ENCODE data around the gene HK1. TPM values are rescaled to one million over a fixed set of nuclear protein-coding genes. Genes with fewer than 3 reads are reported as not detected.

HK1 gene
- total RNA-seq, 2 experiments from 2014 or later, result 121 to 135 TPM

DNA sequence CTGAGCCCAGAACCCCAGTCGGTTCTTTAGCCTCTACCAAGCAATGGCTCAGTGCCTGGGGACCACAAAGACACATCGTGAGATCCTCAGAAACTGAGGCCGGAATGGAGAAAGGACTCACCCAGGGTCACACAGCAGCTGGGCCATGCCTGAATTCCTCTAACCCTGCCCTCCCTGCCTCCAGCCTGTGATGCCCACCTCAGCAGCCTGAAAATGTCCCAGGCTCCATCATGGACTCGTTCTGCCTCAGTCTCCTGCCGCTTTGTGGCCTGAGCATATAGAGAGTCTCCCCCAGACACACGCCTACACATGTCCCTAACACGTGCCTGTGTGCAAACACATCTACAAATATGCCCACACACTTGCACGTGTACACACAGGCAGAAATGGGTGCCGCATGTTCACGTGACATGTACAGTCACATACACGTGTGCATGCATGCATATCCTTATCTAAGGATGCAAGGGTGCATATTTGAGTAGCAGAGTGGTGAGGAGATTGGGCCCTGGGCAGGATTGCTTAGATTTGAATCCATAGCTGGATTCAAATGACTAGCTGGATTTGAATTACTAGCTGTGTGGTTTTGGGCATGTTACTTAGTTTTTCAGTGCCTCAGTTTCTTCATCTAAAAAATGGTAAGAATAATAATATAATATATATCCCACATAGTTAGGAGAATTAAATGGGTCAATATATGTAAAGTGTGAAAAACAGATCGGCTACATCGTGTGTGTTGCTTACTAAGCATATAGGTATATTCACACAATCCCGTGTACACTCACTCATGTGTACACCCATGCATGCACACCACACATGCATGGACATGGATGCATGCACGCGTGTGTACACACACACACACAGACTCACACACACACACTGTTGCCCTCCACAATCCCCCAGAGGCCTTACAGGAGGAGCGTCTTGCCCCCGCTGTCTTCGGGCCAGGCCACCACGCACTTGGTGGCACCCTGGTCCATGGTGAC lies 136.0 kb downstream of the HK1 start:
- CTCF ChIA-PET, result interaction anchor here (1.0 to 1.7 kb wide), 7 partner anchors 11 to 458 kb away, joined by 3 to 6 read pairs (median 5); partner anchors contain the start of gene DDX21
- ATAC-seq (no peak), DNase-seq (no peak)
- Mint-ChIP-seq H3K27me3 (no peaks in the 10 kb centered on the region), H3K36me3 (no peaks in the 10 kb centered on the region), H3K4me3 (no peak overlapping the region), H3K9me3 (ENCODE audit: low read depth) (no peaks in the 10 kb centered on the region), H3K4me1 (peaks cover 4% of the 10 kb centered on the region), H3K27ac (no peak overlapping the region)

GRCh38 chr10:69415049-69415448 lies 136.8 kb downstream of the HK1 start:
- DNase-seq (no peak), ATAC-seq (no peak)
- H3K4me1 Mint-ChIP-seq, result peaks cover under 1% of the 10 kb centered on the region
- H3K36me3 Mint-ChIP-seq, result no peaks in the 10 kb centered on the region
- H3K9me3 Mint-ChIP-seq (ENCODE audit: low read depth), result no peaks in the 10 kb centered on the region
- no peaks in the 10 kb centered on the region for H3K27me3 Mint-ChIP-seq
- CTCF ChIA-PET, result interaction anchor here (1.0 to 1.3 kb wide), 5 partner anchors 32 to 459 kb away, joined by 3 to 6 read pairs (median 5); partner anchors contain the start of gene DDX21
- no peak overlapping the region for H3K27ac Mint-ChIP-seq
- no peak overlapping the region for H3K4me3 Mint-ChIP-seq

GRCh38 chr10:69415951-69416350 lies 137.7 kb downstream of the HK1 start:
- Mint-ChIP-seq H3K27ac (no peak overlapping the region), H3K36me3 (no peaks in the 10 kb centered on the region), H3K9me3 (ENCODE audit: low read depth) (no peaks in the 10 kb centered on the region), H3K4me3 (no peak overlapping the region), H3K4me1 (no peaks in the 10 kb centered on the region), H3K27me3 (no peaks in the 10 kb centered on the region)
- DNase-seq (no peak), ATAC-seq (no peak)
- CTCF ChIA-PET, result interaction anchor here (2.4 kb wide), 1 partner anchor 9 kb away, joined by 16 read pairs; no protein-coding TSS in a partner anchor

DNA sequence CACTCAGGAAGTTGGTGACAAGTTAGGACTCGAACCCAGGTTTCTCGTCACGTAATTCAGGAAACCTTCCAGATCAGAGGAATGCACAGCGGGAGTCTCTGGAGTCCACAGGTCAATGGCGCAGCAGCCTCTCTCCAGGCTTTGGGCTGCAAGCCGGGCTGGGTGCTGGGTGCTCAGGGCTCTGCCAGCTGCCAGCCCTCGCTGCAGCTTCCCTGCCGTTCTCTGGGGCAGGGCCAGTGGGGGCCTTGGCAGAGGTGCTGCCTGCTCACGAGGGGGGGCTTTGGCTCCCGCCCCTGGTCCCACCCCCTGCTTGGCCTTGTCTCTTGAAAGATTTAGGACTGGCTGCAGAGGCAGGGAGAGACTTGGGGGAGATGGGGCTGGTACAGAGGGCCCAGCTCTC lies 138.4 kb downstream of the HK1 start, which contains the start of gene TACR2:
TACR2 (minus strand) TSS at position 224 of the 400 bp plus-strand sequence. CDS start 595 bp downstream, outside the sequence.
- H3K27me3 Mint-ChIP-seq, result no peaks in the 10 kb centered on the region
- ATAC-seq, result no peak
- no peaks in the 10 kb centered on the region for H3K9me3 Mint-ChIP-seq (ENCODE audit: low read depth)
- H3K4me1 Mint-ChIP-seq, result no peaks in the 10 kb centered on the region
- no peak for DNase-seq
- CTCF ChIA-PET, result interaction anchor here (1.5 to 2.4 kb wide), 2 partner anchors 9 to 24 kb away, joined by 3 to 16 read pairs; no protein-coding TSS in a partner anchor
- no peak within 1 kb of the TSS for H3K27ac Mint-ChIP-seq
- H3K36me3 Mint-ChIP-seq, result no peaks in the 10 kb centered on the region
- no peak within 1 kb of the TSS for H3K4me3 Mint-ChIP-seq

DNA sequence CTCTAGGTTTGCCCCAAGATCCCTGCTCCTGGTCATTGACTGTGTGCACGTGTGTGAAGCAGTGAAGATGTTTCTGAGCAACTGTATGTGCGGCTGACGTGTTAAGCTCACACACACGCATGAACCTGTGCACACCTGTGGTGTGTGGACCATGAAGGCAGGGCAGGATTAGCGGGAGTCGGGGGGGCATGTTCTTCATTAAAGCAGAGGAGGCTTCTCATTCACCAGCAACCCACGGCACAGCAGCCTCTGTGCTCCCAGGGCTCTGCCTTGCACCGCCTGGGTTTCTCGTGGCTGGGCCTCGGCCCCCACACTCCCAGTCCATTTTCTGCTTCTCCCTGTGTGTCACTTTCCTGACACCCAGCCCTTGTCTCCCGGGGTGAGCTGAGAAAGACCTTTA lies 139.2 kb downstream of the HK1 start:
- no peaks in the 10 kb centered on the region for H3K36me3 Mint-ChIP-seq
- no peak overlapping the region for H3K27ac Mint-ChIP-seq
- H3K4me3 Mint-ChIP-seq, result no peak overlapping the region
- DNase-seq (no peak), ATAC-seq (no peak)
- CTCF ChIA-PET, result interaction anchor here (0.9 to 2.4 kb wide), 3 partner anchors 10 to 90 kb away, joined by 3 to 16 read pairs (median 6); no protein-coding TSS in a partner anchor
- H3K27me3 Mint-ChIP-seq, result no peaks in the 10 kb centered on the region
- no peaks in the 10 kb centered on the region for H3K4me1 Mint-ChIP-seq
- H3K9me3 Mint-ChIP-seq (ENCODE audit: low read depth), result no peaks in the 10 kb centered on the region

DNA sequence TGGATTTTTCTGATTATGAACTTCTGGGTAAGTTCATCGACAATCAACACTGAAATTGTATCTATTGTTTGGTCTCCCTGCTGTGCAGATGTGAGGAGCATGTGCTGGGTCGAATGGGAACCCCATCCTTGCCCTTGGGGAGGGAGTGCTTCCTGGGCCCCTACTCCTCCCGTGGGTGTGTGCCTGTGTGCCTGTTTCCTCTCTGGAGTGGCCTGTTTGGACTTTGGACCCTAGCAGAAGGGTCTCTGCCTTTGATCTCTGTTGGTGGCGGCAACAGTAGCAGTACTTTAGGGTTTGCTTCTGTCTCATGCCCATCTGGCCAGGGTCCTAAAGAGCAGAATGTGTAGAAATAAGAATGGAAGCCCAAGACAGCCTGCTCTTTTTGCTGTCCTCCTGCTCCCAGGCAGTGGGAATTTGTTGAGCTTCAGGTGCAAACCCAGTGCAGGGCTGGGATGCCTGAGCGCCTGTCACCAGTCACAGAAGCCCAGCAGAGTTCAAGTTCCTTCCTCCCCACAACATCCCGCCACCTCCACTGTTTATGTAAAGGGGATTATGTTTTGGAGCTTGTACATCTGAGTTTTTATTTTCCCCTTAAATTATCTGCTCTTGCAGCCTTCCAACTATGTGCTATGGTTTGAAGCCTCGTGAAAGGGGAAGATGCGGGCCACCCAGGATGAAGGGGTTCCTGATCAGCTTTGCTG lies 139.9 kb downstream of the HK1 start:
- Mint-ChIP-seq H3K4me1 (no peaks in the 10 kb centered on the region), H3K27ac (no peak overlapping the region), H3K27me3 (no peaks in the 10 kb centered on the region), H3K9me3 (ENCODE audit: low read depth) (no peaks in the 10 kb centered on the region), H3K4me3 (no peak overlapping the region), H3K36me3 (no peaks in the 10 kb centered on the region)
- CTCF ChIA-PET, result interaction anchor here (1.5 to 2.4 kb wide), 2 partner anchors 11 to 25 kb away, joined by 3 to 16 read pairs; no protein-coding TSS in a partner anchor
- no peak for ATAC-seq
- DNase-seq, result no peak

DNA sequence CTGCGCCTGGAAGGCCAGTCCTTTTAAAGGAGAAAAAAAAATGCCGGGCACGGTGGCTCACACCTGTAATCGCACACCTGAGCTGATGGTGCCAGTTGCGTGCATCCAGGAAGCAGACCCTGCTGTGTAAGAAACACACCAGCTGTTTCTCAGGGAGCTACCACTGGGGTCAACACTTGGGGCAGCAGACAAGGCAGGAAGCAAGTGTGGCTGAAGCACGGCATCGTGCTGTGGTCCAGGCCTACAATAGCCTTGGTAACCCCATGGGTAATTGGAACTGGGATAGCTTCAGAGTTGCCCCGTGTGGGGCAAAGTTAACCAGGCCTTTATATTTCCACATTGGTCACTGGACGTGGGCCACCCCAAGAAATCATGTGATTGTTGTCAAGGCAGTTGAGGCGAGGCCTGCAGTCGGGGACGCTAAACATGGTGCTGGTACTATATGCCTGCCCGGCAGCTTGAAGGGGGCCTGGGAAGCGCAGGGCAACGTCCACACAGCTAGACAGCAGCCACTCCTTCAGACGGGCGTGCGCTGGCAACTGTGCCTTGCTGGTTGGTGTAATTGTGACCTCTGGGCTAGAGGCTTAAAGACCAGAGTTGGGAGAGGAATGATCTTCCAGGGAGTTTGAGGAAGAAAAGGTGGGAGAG lies 140.9 kb downstream of the HK1 start:
- no peaks in the 10 kb centered on the region for H3K27me3 Mint-ChIP-seq
- CTCF ChIA-PET, result interaction anchor here (0.8 kb wide), 1 partner anchor 11 kb away, joined by 3 read pairs; no protein-coding TSS in a partner anchor
- no peak overlapping the region for H3K27ac Mint-ChIP-seq
- H3K9me3 Mint-ChIP-seq (ENCODE audit: low read depth), result no peaks in the 10 kb centered on the region
- no peak overlapping the region for H3K4me3 Mint-ChIP-seq
- H3K36me3 Mint-ChIP-seq, result no peaks in the 10 kb centered on the region
- ATAC-seq (no peak), DNase-seq (no peak)
- H3K4me1 Mint-ChIP-seq, result peaks cover 7% of the 10 kb centered on the region

DNA sequence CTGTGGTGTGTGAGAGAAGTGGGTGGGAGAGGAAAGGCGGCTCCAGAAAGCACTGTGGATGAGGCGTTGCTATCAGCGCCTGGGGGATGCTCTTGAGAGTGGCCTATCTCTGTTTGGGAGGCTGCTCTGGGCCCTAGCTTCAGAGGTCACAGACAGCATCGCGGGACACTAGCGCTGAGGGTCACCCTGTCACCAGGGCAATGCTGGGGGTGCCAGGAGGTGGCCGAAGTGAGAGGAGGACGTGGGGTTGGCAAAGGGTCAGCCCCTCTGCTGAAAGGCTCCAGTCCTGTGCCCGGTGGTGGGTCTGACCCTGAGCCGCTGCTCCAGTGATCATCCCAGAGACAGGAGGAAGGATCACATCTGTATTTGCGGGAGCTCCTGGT lies 141.4 kb downstream of the HK1 start:
- H3K36me3 Mint-ChIP-seq, result no peaks in the 10 kb centered on the region
- H3K9me3 Mint-ChIP-seq (ENCODE audit: low read depth), result no peaks in the 10 kb centered on the region
- H3K27me3 Mint-ChIP-seq, result no peaks in the 10 kb centered on the region
- H3K4me1 Mint-ChIP-seq, result peaks cover 9% of the 10 kb centered on the region
- no peak overlapping the region for H3K27ac Mint-ChIP-seq
- H3K4me3 Mint-ChIP-seq, result no peak overlapping the region
- CTCF ChIA-PET, result interaction anchor here (2.2 kb wide), 1 partner anchor 12 kb away, joined by 9 read pairs; no protein-coding TSS in a partner anchor
- ATAC-seq (no peak), DNase-seq (no peak)

DNA sequence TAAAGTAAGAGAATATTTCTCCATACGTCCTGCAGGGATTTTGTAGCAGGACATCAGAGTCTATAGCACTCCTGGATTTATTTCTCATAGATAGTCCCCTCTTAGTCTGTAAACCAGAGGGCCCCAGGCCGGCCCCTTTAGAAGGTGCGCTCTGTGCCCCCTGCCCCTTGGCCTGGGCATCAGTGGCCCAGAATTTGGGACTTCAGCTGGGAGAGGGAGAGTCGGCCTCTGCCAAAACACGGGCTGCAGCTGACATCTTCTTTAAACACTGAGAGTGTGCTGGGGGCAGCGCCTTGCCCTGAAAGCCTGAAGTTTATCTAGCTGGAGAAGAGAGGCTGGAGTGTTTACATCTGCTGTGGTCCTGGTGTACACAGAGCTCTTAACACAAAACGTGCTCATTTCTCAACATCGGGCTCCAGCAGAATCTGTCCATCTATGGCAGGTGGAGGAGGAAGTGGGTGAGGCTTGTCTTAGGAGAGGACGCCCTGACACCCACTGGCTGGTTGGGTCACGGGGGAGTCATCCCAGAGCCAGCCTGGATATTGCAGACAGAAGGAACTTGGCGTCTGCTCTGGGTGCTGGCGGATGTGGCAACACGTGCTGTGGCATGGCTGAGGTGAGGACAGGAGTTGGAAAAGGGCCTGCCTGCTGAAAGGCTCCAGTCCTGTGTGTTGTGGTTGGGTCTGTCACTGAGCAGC lies 143.5 kb downstream of the HK1 start:
- no peaks in the 10 kb centered on the region for H3K9me3 Mint-ChIP-seq (ENCODE audit: low read depth)
- H3K4me1 Mint-ChIP-seq, result peaks cover 26% of the 10 kb centered on the region
- no peak for ATAC-seq
- DNase-seq, result no peak
- no peak overlapping the region for H3K4me3 Mint-ChIP-seq
- no peaks in the 10 kb centered on the region for H3K36me3 Mint-ChIP-seq
- CTCF ChIA-PET, result interaction anchor here (1.1 to 2.2 kb wide), 3 partner anchors 14 to 85 kb away, joined by 3 to 9 read pairs (median 7); no protein-coding TSS in a partner anchor
- H3K27me3 Mint-ChIP-seq, result no peaks in the 10 kb centered on the region
- no peak overlapping the region for H3K27ac Mint-ChIP-seq

DNA sequence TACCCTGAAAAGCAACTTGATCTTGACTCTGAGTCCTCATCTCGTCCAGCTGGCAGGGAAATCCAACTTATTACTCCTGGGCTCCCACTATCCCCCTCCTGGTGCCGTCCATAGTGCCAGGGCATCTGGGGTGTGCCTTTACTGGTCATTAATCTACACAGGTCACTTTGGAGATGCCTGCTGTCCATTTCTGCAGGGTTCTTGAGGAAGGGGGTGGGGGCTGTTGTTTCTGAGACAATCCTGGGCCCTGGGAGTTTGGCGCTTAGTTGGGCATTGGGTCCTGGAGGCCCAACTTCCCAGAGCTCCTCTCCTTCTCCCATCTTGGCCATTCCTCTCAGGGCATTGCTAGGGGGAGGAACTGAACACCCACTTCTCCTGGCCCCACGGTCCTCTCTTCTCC lies 144.4 kb downstream of the HK1 start:
- CTCF ChIA-PET, result interaction anchor here (1.1 to 3.8 kb wide), 3 partner anchors 24 to 85 kb away, joined by 3 to 17 read pairs (median 7); no protein-coding TSS in a partner anchor
- no peak for ATAC-seq

GRCh38 chr10:69425041-69425440 lies 146.7 kb downstream of the HK1 start:
- CTCF ChIA-PET, result interaction anchor here (0.6 to 3.8 kb wide), 8 partner anchors 9 to 1767 kb away, joined by 3 to 17 read pairs (median 3); no protein-coding TSS in a partner anchor
- no peak overlapping the region for H3K4me3 Mint-ChIP-seq
- no peak for DNase-seq

More for the DNA sequence above, 144.4 kb downstream of the HK1 start:
- Mint-ChIP-seq H3K27me3 (no peaks in the 10 kb centered on the region), H3K4me3 (no peak overlapping the region), H3K27ac (no peak overlapping the region), H3K9me3 (ENCODE audit: low read depth) (no peaks in the 10 kb centered on the region), H3K4me1 (peaks cover 32% of the 10 kb centered on the region), H3K36me3 (no peaks in the 10 kb centered on the region)
- DNase-seq, result no peak

More at GRCh38 chr10:69425041-69425440, 146.7 kb downstream of the HK1 start:
- H3K27me3 Mint-ChIP-seq, result no peaks in the 10 kb centered on the region
- no peaks in the 10 kb centered on the region for H3K9me3 Mint-ChIP-seq (ENCODE audit: low read depth)
- H3K36me3 Mint-ChIP-seq, result no peaks in the 10 kb centered on the region
- ATAC-seq, result no peak
- H3K27ac Mint-ChIP-seq, result no peak overlapping the region
- peaks cover 40% of the 10 kb centered on the region for H3K4me1 Mint-ChIP-seq

Data from activated CD8-positive, alpha-beta memory T cell treated with anti-CD3 and anti-CD28 coated beads, Interleukin-2, amount 10 ng/mL, durations not matched to agents 7 days and 5 days (primary cell).